Activated CD4-positive, alpha-beta memory T cell treated with anti-CD3 and anti-CD28 coated beads, Interleukin-2, amount 10 ng/mL, durations not matched to agents 7 days and 5 days (primary cell): ENCODE data around the gene DYNC1I1. TPM values are rescaled to one million over a fixed set of nuclear protein-coding genes. Genes with fewer than 3 reads are reported as not detected.

Experiments
- CTCF ChIA-PET: fragments of 350-600 bp; sonication (Branson Sonifier 250); formaldehyde crosslinking; loops from one replicate; lab custom pipeline; 2021; ENCODE audit warnings: antibody characterized with exemption, inconsistent platforms; lab: Charles Lee
- POLR2A ChIA-PET: fragments of 350-600 bp; sonication (Branson Sonifier 250); formaldehyde crosslinking; loops from one replicate; lab custom pipeline; 2021; ENCODE audit warnings: antibody characterized with exemption; lab: Charles Lee
- DNase-seq: peaks from one replicate; pipeline ENCODE4 v3.0.0-alpha.2; 2020
- H3K27ac Mint-ChIP-seq: one replicate; pipeline ENCODE4 v1.8.0; 2021; ENCODE audit warnings: mild to moderate bottlenecking, mixed read lengths
- H3K27me3 Mint-ChIP-seq: one replicate; pipeline ENCODE4 v1.8.0; 2021; ENCODE audit warnings: mixed read lengths
- H3K36me3 Mint-ChIP-seq: one replicate; pipeline ENCODE4 v1.8.0; 2021; ENCODE audit warnings: low read depth, mixed read lengths
- H3K4me1 Mint-ChIP-seq: one replicate; pipeline ENCODE4 v1.8.0; 2021; ENCODE audit warnings: mixed read lengths
- H3K4me3 Mint-ChIP-seq: one replicate; pipeline ENCODE4 v1.8.0; 2021; ENCODE audit warnings: mild to moderate bottlenecking, mixed read lengths
- H3K9me3 Mint-ChIP-seq: one replicate; pipeline ENCODE4 v1.8.0; 2021; ENCODE audit warnings: mixed read lengths
- total RNA-seq, 2 experiments: library from RNA; stranded (reverse); gene quantifications; one replicate each; pipeline ENCODE4 v1.2.3, GENCODE V29; 2021

Gene DYNC1I1
- total RNA-seq, 2 experiments from 2014 or later = not detected

DNA sequence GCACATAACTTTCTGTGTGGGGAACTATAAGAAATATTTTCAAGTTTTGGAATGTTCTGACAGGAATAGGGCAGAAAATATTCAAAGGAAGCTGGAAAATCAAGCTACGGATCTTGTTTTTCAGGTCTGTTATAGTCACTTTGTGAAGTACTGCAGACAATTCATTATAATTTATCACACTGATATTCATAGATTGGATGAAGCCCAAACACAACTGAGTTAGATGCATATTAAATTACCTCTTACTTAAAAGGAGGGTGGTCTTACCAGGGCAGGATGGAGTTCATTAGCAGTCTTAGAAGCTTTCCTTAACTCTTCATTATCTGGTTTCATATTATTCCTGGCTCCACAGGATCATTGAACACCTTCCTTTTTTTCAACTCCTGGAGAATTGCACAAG, 242.3 kb downstream of the DYNC1I1 start:
- POLR2A ChIA-PET = no interaction called here

DNA sequence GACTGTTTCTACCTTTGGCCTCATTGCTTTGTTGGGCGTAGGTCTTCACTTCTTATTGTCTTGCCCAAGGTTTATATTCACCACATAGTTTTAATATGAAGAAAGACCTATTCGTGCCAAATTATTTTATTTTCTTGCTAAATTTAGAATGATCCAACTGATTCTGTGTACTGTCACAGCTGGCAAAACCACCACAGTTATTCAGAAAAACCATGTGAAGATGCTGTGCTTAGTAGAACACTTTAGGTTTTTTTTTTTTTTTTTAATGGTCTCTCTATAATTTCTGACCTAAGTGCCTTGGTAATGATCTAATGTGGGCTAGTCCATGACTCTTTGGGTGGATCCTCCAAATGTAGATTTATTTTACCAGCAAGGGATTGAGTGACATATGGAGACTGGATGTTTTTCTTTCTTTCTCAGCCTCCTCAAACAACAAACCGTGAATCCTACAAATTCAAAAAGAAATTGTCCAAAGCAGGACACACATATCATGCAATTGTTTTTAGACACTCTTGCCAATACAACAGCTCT, 243.8 kb downstream of the DYNC1I1 start:
- peaks cover 6% of the 10 kb centered on the region for H3K27me3 Mint-ChIP-seq
- H3K36me3 Mint-ChIP-seq = no peaks in the 10 kb centered on the region
- DNase-seq = no peak
- H3K27ac Mint-ChIP-seq = no peak overlapping the region
- no peaks in the 10 kb centered on the region for H3K9me3 Mint-ChIP-seq
- H3K4me3 Mint-ChIP-seq = no peak overlapping the region
- peaks cover 2% of the 10 kb centered on the region for H3K4me1 Mint-ChIP-seq
- ChIA-PET POLR2A (no interaction called here), CTCF (no interaction called here)

More for the DNA sequence above, 242.3 kb downstream of the DYNC1I1 start:
- Mint-ChIP-seq H3K9me3 (no peaks in the 10 kb centered on the region), H3K4me3 (no peak overlapping the region), H3K27ac (no peak overlapping the region), H3K27me3 (peaks cover 6% of the 10 kb centered on the region), H3K36me3 (no peaks in the 10 kb centered on the region), H3K4me1 (peaks cover 2% of the 10 kb centered on the region)
- CTCF ChIA-PET = no interaction called here
- no peak for DNase-seq

- Mint-ChIP-seq H3K27me3 (peaks cover 6% of the 10 kb centered on the region), H3K27ac (no peak overlapping the region), H3K36me3 (no peaks in the 10 kb centered on the region), H3K4me3 (no peak overlapping the region), H3K9me3 (no peaks in the 10 kb centered on the region), H3K4me1 (peaks cover 2% of the 10 kb centered on the region)
- POLR2A ChIA-PET = no interaction called here
- CTCF ChIA-PET = no interaction called here
- no peak for DNase-seq
Measured at GRCh38 chr7:96016735-96017134, 244.4 kb downstream of the DYNC1I1 start.

DNA sequence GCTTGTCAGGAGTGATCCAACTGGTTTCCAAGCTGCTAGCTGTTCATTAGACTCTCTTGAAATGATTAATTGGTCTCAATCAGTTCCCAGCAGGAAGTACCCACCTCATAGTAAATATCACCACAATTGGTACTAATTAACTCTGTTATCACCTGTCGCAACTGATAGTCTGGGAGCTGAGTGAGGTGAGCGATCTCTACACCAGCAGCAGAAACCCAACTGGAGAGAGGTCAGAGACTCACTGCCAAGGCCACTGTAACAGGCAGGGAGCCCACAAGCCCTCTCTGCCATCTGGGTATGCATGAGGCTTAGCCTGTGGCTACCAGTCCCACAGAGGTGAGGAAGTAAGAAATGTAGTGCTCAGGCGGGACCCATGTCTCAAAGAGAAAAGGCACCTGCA, 245.5 kb downstream of the DYNC1I1 start:
- H3K4me3 Mint-ChIP-seq = no peak overlapping the region
- H3K36me3 Mint-ChIP-seq = no peaks in the 10 kb centered on the region
- ChIA-PET CTCF (no interaction called here), POLR2A (no interaction called here)
- H3K27me3 Mint-ChIP-seq = peaks cover 7% of the 10 kb centered on the region
- H3K4me1 Mint-ChIP-seq = peaks cover 2% of the 10 kb centered on the region
- DNase-seq = no peak
- H3K9me3 Mint-ChIP-seq = no peaks in the 10 kb centered on the region
- no peak overlapping the region for H3K27ac Mint-ChIP-seq

DNA sequence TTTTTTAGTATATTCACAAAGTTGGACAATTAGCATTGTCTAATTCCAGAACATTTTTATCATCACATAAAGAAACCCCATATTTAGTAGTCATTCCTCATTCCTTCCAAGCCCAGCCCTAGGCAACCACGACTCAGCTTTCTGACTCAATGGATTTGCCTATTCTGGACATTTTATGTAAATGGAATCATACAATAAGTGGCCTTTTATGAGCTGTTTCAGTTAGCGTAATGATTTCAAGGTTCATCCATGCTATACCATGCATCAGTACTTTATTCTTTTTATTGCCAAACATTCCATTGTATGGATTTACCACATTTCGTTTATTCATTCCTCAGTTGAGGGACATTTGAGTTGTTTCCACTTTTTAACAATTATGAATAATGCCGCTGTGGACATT, 249.2 kb downstream of the DYNC1I1 start:
- peaks cover 8% of the 10 kb centered on the region for H3K27me3 Mint-ChIP-seq
- H3K4me1 Mint-ChIP-seq = peaks cover 2% of the 10 kb centered on the region
- no peak overlapping the region for H3K4me3 Mint-ChIP-seq
- H3K27ac Mint-ChIP-seq = no peak overlapping the region
- H3K9me3 Mint-ChIP-seq = no peaks in the 10 kb centered on the region
- POLR2A ChIA-PET = no interaction called here
- DNase-seq = no peak
- CTCF ChIA-PET = no interaction called here
- no peaks in the 10 kb centered on the region for H3K36me3 Mint-ChIP-seq

DNA sequence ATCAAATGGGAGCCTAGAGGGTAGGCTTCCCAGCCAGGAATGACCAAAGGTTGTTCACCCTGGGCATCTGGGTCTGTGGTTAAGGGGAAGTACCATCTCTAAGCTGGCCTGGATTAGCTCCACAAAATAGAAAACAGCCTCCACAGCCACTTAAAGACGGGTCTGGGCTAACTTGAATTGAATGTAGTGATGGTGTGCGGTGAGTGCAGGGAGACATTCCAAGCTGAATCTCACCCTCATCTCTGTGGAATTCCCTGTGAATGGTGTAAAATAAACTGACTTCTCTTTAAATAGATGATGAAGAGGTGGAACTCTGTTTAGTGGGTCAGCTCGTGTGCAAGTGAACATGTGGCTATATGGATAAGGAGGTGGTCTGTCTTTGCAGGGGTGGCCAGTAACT, 251.0 kb downstream of the DYNC1I1 start:
- Mint-ChIP-seq H3K27ac (no peak overlapping the region), H3K27me3 (peaks cover 6% of the 10 kb centered on the region), H3K4me1 (no peaks in the 10 kb centered on the region), H3K4me3 (no peak overlapping the region), H3K9me3 (no peaks in the 10 kb centered on the region), H3K36me3 (no peaks in the 10 kb centered on the region)
- no peak for DNase-seq
- POLR2A ChIA-PET = no interaction called here
- CTCF ChIA-PET = no interaction called here

- ChIA-PET POLR2A (no interaction called here), CTCF (no interaction called here)
- no peak overlapping the region for H3K4me3 Mint-ChIP-seq
- peaks cover 9% of the 10 kb centered on the region for H3K27me3 Mint-ChIP-seq
- H3K27ac Mint-ChIP-seq = no peak overlapping the region
- no peaks in the 10 kb centered on the region for H3K36me3 Mint-ChIP-seq
- DNase-seq = no peak
- no peaks in the 10 kb centered on the region for H3K9me3 Mint-ChIP-seq
- peaks cover 5% of the 10 kb centered on the region for H3K4me1 Mint-ChIP-seq
Measured at GRCh38 chr7:96026010-96026409, 253.7 kb downstream of the DYNC1I1 start.

DNA sequence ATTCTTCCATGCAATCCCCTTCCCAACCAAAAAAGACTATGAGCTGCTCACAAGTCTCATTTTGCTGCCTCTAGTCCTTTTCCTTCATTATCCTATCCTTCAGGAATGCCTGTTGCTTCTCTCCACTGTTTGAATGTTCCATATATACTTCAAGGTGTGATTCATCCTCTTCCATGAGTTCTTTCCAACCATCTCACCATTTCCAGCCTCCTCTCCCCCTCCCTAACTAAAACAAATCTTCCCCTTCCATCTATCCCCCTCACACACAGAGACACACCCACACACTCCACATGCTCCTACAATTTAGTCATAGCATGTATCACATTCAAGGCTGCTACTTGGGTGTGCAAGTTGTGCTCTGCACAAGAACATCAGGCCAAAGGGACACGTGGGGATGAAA, 254.3 kb downstream of the DYNC1I1 start:
- CTCF ChIA-PET = no interaction called here
- H3K4me3 Mint-ChIP-seq = no peak overlapping the region
- POLR2A ChIA-PET = no interaction called here
- no peaks in the 10 kb centered on the region for H3K9me3 Mint-ChIP-seq
- peaks cover 5% of the 10 kb centered on the region for H3K4me1 Mint-ChIP-seq
- no peaks in the 10 kb centered on the region for H3K36me3 Mint-ChIP-seq
- no peak overlapping the region for H3K27ac Mint-ChIP-seq
- peaks cover 9% of the 10 kb centered on the region for H3K27me3 Mint-ChIP-seq
- no peak for DNase-seq

- CTCF ChIA-PET = no interaction called here
- H3K4me3 Mint-ChIP-seq = no peak overlapping the region
- no peaks in the 10 kb centered on the region for H3K9me3 Mint-ChIP-seq
- no peaks in the 10 kb centered on the region for H3K36me3 Mint-ChIP-seq
- H3K27me3 Mint-ChIP-seq = peaks cover 14% of the 10 kb centered on the region
- H3K27ac Mint-ChIP-seq = no peak overlapping the region
- no peak for DNase-seq
- POLR2A ChIA-PET = no interaction called here
- H3K4me1 Mint-ChIP-seq = peaks cover 5% of the 10 kb centered on the region
Measured at GRCh38 chr7:96028729-96029128, 256.4 kb downstream of the DYNC1I1 start.

GRCh38 chr7:96033009-96033598, 260.8 kb downstream of the DYNC1I1 start:
- DNase-seq = no peak
- H3K9me3 Mint-ChIP-seq = no peaks in the 10 kb centered on the region
- CTCF ChIA-PET = no interaction called here
- peaks cover 5% of the 10 kb centered on the region for H3K4me1 Mint-ChIP-seq
- POLR2A ChIA-PET = no interaction called here
- peaks cover 16% of the 10 kb centered on the region for H3K27me3 Mint-ChIP-seq
- no peak overlapping the region for H3K27ac Mint-ChIP-seq
- no peak overlapping the region for H3K4me3 Mint-ChIP-seq
- H3K36me3 Mint-ChIP-seq = no peaks in the 10 kb centered on the region

DNA sequence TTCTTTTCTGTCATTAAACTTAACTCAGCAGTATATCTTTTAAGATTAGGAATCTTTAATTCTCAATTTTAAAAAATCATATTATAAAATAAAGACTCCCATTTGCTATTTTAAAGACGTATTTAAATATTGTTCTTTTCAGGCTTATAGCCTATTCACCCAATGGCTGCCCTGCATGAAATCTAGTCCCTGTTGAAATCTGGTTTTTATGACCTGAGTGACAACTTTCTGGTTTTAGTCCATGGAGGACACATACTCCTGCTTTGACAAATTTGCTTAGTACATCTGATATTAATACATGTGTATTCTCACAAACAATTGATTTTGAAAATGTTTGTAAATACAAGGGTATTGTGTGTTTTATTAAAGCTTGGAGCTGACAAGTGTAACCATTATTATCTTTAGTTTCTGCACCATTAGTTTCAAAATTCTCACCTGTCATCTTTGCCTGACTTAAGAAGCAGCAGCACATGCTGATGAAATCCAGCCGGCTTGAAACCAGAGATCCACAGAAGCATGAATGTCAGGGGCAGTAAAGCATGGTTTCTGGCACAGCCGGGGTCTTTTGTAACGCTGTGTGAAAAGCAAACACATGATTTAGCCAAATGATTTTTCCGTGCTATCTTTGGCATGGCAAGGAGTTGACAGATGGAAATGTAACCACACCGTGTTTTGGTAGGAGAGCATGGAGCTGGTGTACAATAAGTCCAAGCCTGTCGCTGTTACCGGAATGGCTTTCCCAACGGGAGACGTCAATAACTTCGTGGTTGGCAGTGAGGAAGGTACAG, 262.8 kb downstream of the DYNC1I1 start:
- Mint-ChIP-seq H3K27me3 (peaks cover 16% of the 10 kb centered on the region), H3K27ac (no peak overlapping the region), H3K4me3 (no peak overlapping the region), H3K4me1 (no peaks in the 10 kb centered on the region), H3K36me3 (no peaks in the 10 kb centered on the region), H3K9me3 (no peaks in the 10 kb centered on the region)
- ChIA-PET POLR2A (no interaction called here), CTCF (no interaction called here)
- no peak for DNase-seq

- no peak for DNase-seq
- no peaks in the 10 kb centered on the region for H3K36me3 Mint-ChIP-seq
- ChIA-PET POLR2A (no interaction called here), CTCF (no interaction called here)
- H3K4me1 Mint-ChIP-seq = no peaks in the 10 kb centered on the region
- H3K4me3 Mint-ChIP-seq = no peak overlapping the region
- no peaks in the 10 kb centered on the region for H3K9me3 Mint-ChIP-seq
- H3K27me3 Mint-ChIP-seq = peaks cover 7% of the 10 kb centered on the region
- no peak overlapping the region for H3K27ac Mint-ChIP-seq
Measured at GRCh38 chr7:96040250-96040772, 268.0 kb downstream of the DYNC1I1 start.

GRCh38 chr7:96041171-96041570, 268.8 kb downstream of the DYNC1I1 start:
- Mint-ChIP-seq H3K27me3 (peaks cover 7% of the 10 kb centered on the region), H3K4me1 (no peaks in the 10 kb centered on the region), H3K4me3 (no peak overlapping the region), H3K9me3 (no peaks in the 10 kb centered on the region), H3K27ac (no peak overlapping the region), H3K36me3 (no peaks in the 10 kb centered on the region)
- no peak for DNase-seq
- POLR2A ChIA-PET = no interaction called here
- CTCF ChIA-PET = no interaction called here
